H1 (cell line): Measurements from ENCODE around the gene PRDX2. TPM values are rescaled to one million over a fixed set of nuclear protein-coding genes. Genes with fewer than 3 reads are reported as not detected.

Experiments
- CTCF ChIA-PET: fragments of 300-600 bp; sonication (Branson Sonifier 250); formaldehyde crosslinking; loops from one replicate; lab custom pipeline; 2021; ENCODE audit not compliant: partially characterized antibody; lab: Charles Lee
- POLR2A ChIA-PET: fragments of 300-600 bp; sonication (Branson Sonifier 250); formaldehyde crosslinking; loops from one replicate; lab custom pipeline; 2021; ENCODE audit warnings: inconsistent platforms; ENCODE audit not compliant: partially characterized antibody; lab: Charles Lee
- DNase-seq, 2 experiments: peaks; one replicate each; pipeline versions ENCODE4 v3.0.0 to v3.0.0-alpha.2; 2010 to 2022; ENCODE audit warnings: low spot score in 2 of 2, low read depth in 1 of 2, mixed read lengths in 1 of 2
- FAIRE-seq: peaks from 2 replicates; lab custom pipeline; 2011; peaks lifted over from hg19 to GRCh38; lab: Jason Lieb, UNC
- H2AFZ ChIP-seq: 2 replicates; pipeline ENCODE4 v1.8.1; 2012; ENCODE audit warnings: low read length, inconsistent platforms
- H2AK5ac ChIP-seq: 2 replicates; pipeline ENCODE4 v1.6.1; 2013; ENCODE audit warnings: low read depth, low read length
- H2BK120ac ChIP-seq: replicated peaks from 2 replicates; pipeline ENCODE3; 2013; ENCODE audit warnings: low read depth, low read length, inconsistent platforms
- H2BK12ac ChIP-seq: 2 replicates; pipeline ENCODE4 v1.6.1; 2013; ENCODE audit warnings: low read depth, low read length
- H2BK15ac ChIP-seq: 2 replicates; pipeline ENCODE4 v1.6.1; 2013; ENCODE audit warnings: low read length
- H2BK20ac ChIP-seq: 2 replicates; pipeline ENCODE4 v1.6.1; 2013; ENCODE audit warnings: low read length
- H2BK5ac ChIP-seq: 2 replicates; pipeline ENCODE4 v1.6.1; 2013; ENCODE audit warnings: low read depth, low read length
- H3K14ac ChIP-seq: 2 replicates; pipeline ENCODE4 v1.6.1; 2013; ENCODE audit warnings: inconsistent platforms; ENCODE audit not compliant: insufficient read length
- H3K18ac ChIP-seq: 2 replicates; pipeline ENCODE4 v1.6.1; 2013; ENCODE audit warnings: low read length; ENCODE audit errors: extremely low read depth
- H3K23ac ChIP-seq: 2 replicates; pipeline ENCODE4 v1.6.1; 2013; ENCODE audit warnings: inconsistent platforms; ENCODE audit not compliant: insufficient read length
- H3K23me2 ChIP-seq: 2 replicates; pipeline ENCODE4 v1.6.1; 2013; ENCODE audit warnings: low read depth, low read length
- H3K27ac ChIP-seq: 2 replicates; pipeline ENCODE4 v1.6.1; 2011; ENCODE audit warnings: low read depth, low read length, inconsistent platforms
- H3K27me3 ChIP-seq, 4 experiments: replicated peaks in 1 of 4; 1 replicate in 1 of 4; 2 replicates in 3 of 4; pipeline versions ENCODE4 v1.6.1 to v1.8.1; 2011 to 2013; ENCODE audit warnings: low read length in 3 of 4, mild to moderate bottlenecking in 3 of 4, inconsistent platforms in 2 of 4, mixed read lengths in 2 of 4, moderate library complexity in 1 of 4; ENCODE audit not compliant: control insufficient read depth in 3 of 4, insufficient read depth in 3 of 4; ENCODE audit errors: extremely low read depth in 1 of 4
- H3K36me3 ChIP-seq, 4 experiments: 2 replicates each; pipeline versions ENCODE4 v1.6.1 to v1.8.1; 2011 to 2013; ENCODE audit warnings: mild to moderate bottlenecking in 4 of 4, low read length in 3 of 4, moderate library complexity in 2 of 4, control low read depth in 1 of 4, inconsistent platforms in 1 of 4; ENCODE audit not compliant: insufficient read depth in 4 of 4, control insufficient read depth in 2 of 4
- H3K4ac ChIP-seq: replicated peaks from 2 replicates; pipeline ENCODE3; 2013; ENCODE audit warnings: low read length, low read depth, mixed read lengths, inconsistent platforms; ENCODE audit not compliant: insufficient read length
- H3K4me1 ChIP-seq, 4 experiments: replicated peaks in 1 of 4; 1 replicate in 1 of 4; 2 replicates in 3 of 4; pipeline versions ENCODE4 v1.6.1 to v1.8.1; 2011 to 2013; ENCODE audit warnings: low read length in 3 of 4, inconsistent platforms in 2 of 4, mixed read lengths in 1 of 4; ENCODE audit not compliant: insufficient read depth in 4 of 4, control insufficient read depth in 3 of 4
- H3K4me2 ChIP-seq, 2 experiments: 2 replicates each; pipeline versions ENCODE4 v1.6.1 to v1.8.1; 2011 to 2013; ENCODE audit warnings: low read depth in 2 of 2, low read length in 2 of 2, control low read depth in 1 of 2, inconsistent platforms in 1 of 2, mild to moderate bottlenecking in 1 of 2; ENCODE audit not compliant: insufficient read depth in 1 of 2
- H3K4me3 ChIP-seq, 4 experiments: fragments of 200-600, 300-600 bp in 1 of 4; sonication (generic), shearing (Covaris generic), sonication (Bioruptor Twin) in 1 of 4; 2 replicates each; pipeline versions ENCODE4 v1.5.1 to v1.8.1; 2011 to 2016; ENCODE audit warnings: low read length in 4 of 4, low read depth in 3 of 4, control low read depth in 2 of 4, inconsistent platforms in 2 of 4, mild to moderate bottlenecking in 2 of 4, mixed read lengths in 1 of 4, moderate library complexity in 1 of 4; ENCODE audit not compliant: insufficient read depth in 2 of 4; ENCODE audit errors: extremely low read depth in 1 of 4
- H3K56ac ChIP-seq: replicated peaks from 2 replicates; pipeline ENCODE3; 2013; ENCODE audit warnings: low read depth, mild to moderate bottlenecking, mixed read lengths, low read length, inconsistent platforms; ENCODE audit not compliant: insufficient read length
- H3K79me1 ChIP-seq: 2 replicates; pipeline ENCODE4 v1.6.1; 2013; ENCODE audit warnings: low read depth, low read length, control low read depth
- H3K79me2 ChIP-seq, 2 experiments: 2 replicates each; pipeline versions ENCODE4 v1.6.1 to v1.8.1; 2012 to 2013; ENCODE audit warnings: low read length in 2 of 2, mild to moderate bottlenecking in 2 of 2, inconsistent platforms in 1 of 2; ENCODE audit not compliant: insufficient read depth in 2 of 2, control insufficient read depth in 1 of 2
- H3K9ac ChIP-seq, 4 experiments: replicated peaks in 1 of 4; 1 replicate in 1 of 4; 2 replicates in 3 of 4; pipeline versions ENCODE4 v1.6.1 to v1.8.1; 2011 to 2013; ENCODE audit warnings: low read depth in 3 of 4, low read length in 3 of 4, control low read depth in 2 of 4, mild to moderate bottlenecking in 2 of 4, moderate library complexity in 2 of 4, inconsistent platforms in 1 of 4; ENCODE audit errors: extremely low read depth in 1 of 4
- H3K9me3 ChIP-seq, 2 experiments: 2 replicates each; pipeline versions ENCODE4 v1.6.1 to v1.8.1; 2012 to 2013; ENCODE audit warnings: mild to moderate bottlenecking in 2 of 2, moderate library complexity in 2 of 2, control low read depth in 1 of 2, inconsistent platforms in 1 of 2, low read depth in 1 of 2, low read length in 1 of 2, mixed read lengths in 1 of 2; ENCODE audit not compliant: insufficient read depth in 2 of 2
- H4K20me1 ChIP-seq, 2 experiments: replicated peaks in 1 of 2; 2 replicates each; pipeline versions ENCODE3 to v1.8.1; 2011 to 2013; ENCODE audit warnings: inconsistent platforms in 2 of 2, low read length in 2 of 2, mild to moderate bottlenecking in 1 of 2; ENCODE audit not compliant: insufficient read depth in 2 of 2, control insufficient read depth in 1 of 2
- H4K5ac ChIP-seq: 2 replicates; pipeline ENCODE4 v1.6.1; 2013; ENCODE audit warnings: low read length, low read depth, mixed read lengths, inconsistent platforms; ENCODE audit not compliant: insufficient read length
- H4K8ac ChIP-seq: 2 replicates; pipeline ENCODE4 v1.8.0; 2013; ENCODE audit warnings: mild to moderate bottlenecking, moderate library complexity, low read length, inconsistent platforms; ENCODE audit not compliant: insufficient read depth; ENCODE audit errors: extremely low read depth
- H4K91ac ChIP-seq: replicated peaks from 2 replicates; pipeline ENCODE3; 2013; ENCODE audit warnings: low read length, mixed read lengths, inconsistent platforms; ENCODE audit not compliant: insufficient read length
- BCL11A ChIP-seq, 2 experiments: IDR thresholded peaks; one replicate each; pipeline ENCODE4 v1.6.1; 2011; ENCODE audit warnings: low read depth in 2 of 2, low read length in 2 of 2, mild to moderate bottlenecking in 2 of 2
- KDM4A ChIP-seq: IDR thresholded peaks from one replicate; pipeline ENCODE4 v1.7.1; 2012; ENCODE audit warnings: low read depth, mild to moderate bottlenecking, moderate library complexity, low read length, inconsistent platforms; ENCODE audit not compliant: severe bottlenecking
- MAX ChIP-seq: IDR thresholded peaks from 2 replicates; pipeline ENCODE4 v1.6.1; 2012; ENCODE audit warnings: inconsistent platforms
- POLR2AphosphoS5 ChIP-seq: IDR thresholded peaks from 2 replicates; pipeline ENCODE4 v1.6.1; 2011; ENCODE audit warnings: low read depth, low read length
- RXRA ChIP-seq: IDR thresholded peaks from 2 replicates; pipeline ENCODE4 v1.6.1; 2011; ENCODE audit warnings: low read depth, mild to moderate bottlenecking, low read length, moderate library complexity; ENCODE audit not compliant: insufficient read depth
- SIN3A ChIP-seq, 2 experiments: IDR thresholded peaks in 1 of 2; conservative IDR thresholded peaks in 1 of 2; 2 replicates each; pipeline ENCODE4 v1.6.1; 2011 to 2012; ENCODE audit warnings: low read length in 2 of 2, improper control_type of control experiment in 1 of 2, low read depth in 1 of 2, mild to moderate bottlenecking in 1 of 2
- USF2 ChIP-seq: IDR thresholded peaks from 2 replicates; pipeline ENCODE4 v1.6.1; 2011; ENCODE audit warnings: low read length, improper control_type of control experiment
- WGBS, 2 experiments: shearing (Covaris generic) in 1 of 2; methylation state at CpG; one replicate each; pipeline versions ENCODE4 v1.1.6 to v1.1.7; 2013 to 2015; ENCODE audit warnings: low lambda C conversion rate in 2 of 2, mixed read lengths in 2 of 2, inconsistent platforms in 1 of 2, low coverage in 1 of 2, missing lambda C conversion rate in 1 of 2; ENCODE audit not compliant: insufficient replicate concordance in 2 of 2, insufficient coverage in 1 of 2, insufficient read length in 1 of 2; ENCODE audit errors: extremely low coverage in 1 of 2, missing lambda C conversion rate in 1 of 2; 5-methylcytosine and 5-hydroxymethylcytosine counted together
- polyA plus RNA-seq, 7 experiments: library from polyadenylated mRNA; depleted of rRNA in 3 of 7; stranded (reverse) in 5 of 7; unstranded in 2 of 7; fragments of >200 nt in 5 of 7; fragments of 200-250 nt in 2 of 7; gene quantifications; 1 replicate in 5 of 7; 2 replicates in 1 of 7; 4 replicates in 1 of 7; pipeline versions ENCODE4 v1.2.1 to v1.2.3, GENCODE V29; 2011 to 2013; ENCODE audit warnings: missing spikeins in 2 of 7, mixed read lengths in 2 of 7
- total RNA-seq: library from RNA; stranded (reverse); fragmentation: NEBNext Ultra II Directional; extraction: Animal tissue kit (Norgen Biotek cat#: 25700); gene quantifications from 2 replicates; pipeline ENCODE4 v1.2.1, GENCODE V29; 2021

PRDX2 gene
- total and polyA plus RNA-seq, 2 of the 8 experiments (the other 6 are each of a cell fraction or from before 2014, with no cell fraction given): 380 to 748 TPM

GRCh38 chr19:12796146-12797071, 5.2 kb downstream of the PRDX2 start:
- peak overlapping the region; percentile 80; the same call in 1 of the 2 replicates for H2BK12ac ChIP-seq
- H2BK120ac ChIP-seq: no peak overlapping the region
- 0 out of 2 replicates have a peak overlapping the region, but pooled peaks have one; percentile 48 for H3K18ac ChIP-seq
- no peak overlapping the region for H2AFZ ChIP-seq
- H3K27ac ChIP-seq: no peak overlapping the region
- peak overlapping the region; percentile 55; the same call in 1 of the 2 replicates for H2BK15ac ChIP-seq
- H3K9ac ChIP-seq: no peak overlapping the region; a peak in 1 of 7 replicates
- no peak overlapping the region for H3K23ac ChIP-seq
- peak; percentile 85 for FAIRE-seq
- H3K4ac ChIP-seq: no peak overlapping the region
- peaks cover 5 to 19% (median 13%) of the 10 kb centered on the region in 4 experiments for H3K4me1 ChIP-seq
- peaks cover 23% of the 10 kb centered on the region for H3K23me2 ChIP-seq
- H3K27me3 ChIP-seq: peaks cover 0 to 10% (median 8%) of the 10 kb centered on the region in 4 experiments; a peak in 3 of 7 replicates
- peaks cover 0 to 6% of the 10 kb centered on the region in 2 experiments for H4K20me1 ChIP-seq
- no peak overlapping the region for H2BK20ac ChIP-seq
- peaks cover 8 to 19% (median 14%) of the 10 kb centered on the region in 4 experiments; a peak in 7 of 8 replicates for H3K36me3 ChIP-seq
- WGBS, 2 experiments: 30% methylated on average over 18 of the region's 18 CpGs; no CpG with 5 or more reads in 1 of the 2 experiments
- peak overlapping the region; percentile 66; the same call in 1 of the 2 replicates for H2BK5ac ChIP-seq
- H4K91ac ChIP-seq: peak overlapping the region; percentile 76
- peaks cover 7% of the 10 kb centered on the region for H3K79me1 ChIP-seq
- POLR2A ChIA-PET: interaction anchor here (0.7 to 15.2 kb wide), 16 partner anchors 9 to 78 kb away, joined by 3 to 317 read pairs (median 5); partner anchors contain the start of genes GET3, HOOK2, RNASEH2A and RTBDN
- H3K4me2 ChIP-seq: peak overlapping the region in 1 of 2 experiments; percentile 49; a peak in 1 of 4 replicates
- H3K79me2 ChIP-seq: peaks cover 0 to 12% of the 10 kb centered on the region in 2 experiments; a peak in 2 of 4 replicates
- CTCF ChIA-PET: interaction anchor here (0.7 to 17.9 kb wide), 35 partner anchors 10 to 124 kb away, joined by 3 to 288 read pairs (median 5); partner anchors contain the start of genes DHPS, RNASEH2A and RTBDN
- H2AK5ac ChIP-seq: no peak overlapping the region
- no peaks in the 10 kb centered on the region for H3K9me3 ChIP-seq
- no peak overlapping the region for H4K8ac ChIP-seq
- H3K56ac ChIP-seq: no peak overlapping the region
- H3K4me3 ChIP-seq: no peak overlapping the region
- no peak overlapping the region for H3K14ac ChIP-seq
- peak in 1 of 2 experiments; percentile 81 for DNase-seq
- H4K5ac ChIP-seq: no peak overlapping the region
- TF ChIP-seq RXRA (no peak), SIN3A (conservative IDR thresholded peaks at IDR 0.05 in 1 of 2, IDR thresholded peaks at IDR 0.05 in 1 of 2; ENCODE audit: low read depth in 1 of 2, low read length in 2 of 2) (peak in 1 of 2 experiments; percentile 90; a peak in 2 of 4 replicates), BCL11A (IDR thresholded peaks at IDR 0.05; ENCODE audit: low read depth in 2 of 2, low read length in 2 of 2) (no peak), KDM4A (no peak), USF2 (peak; percentile 34; the same call in 1 of the 2 replicates), MAX (peak; percentile 66), POLR2AphosphoS5 (no peak; the same call in 1 of the 2 replicates)
